ENCODE measurements around the gene PJA1. TPM values are rescaled to one million over a fixed set of nuclear protein-coding genes. Genes with fewer than 3 reads are reported as not detected.

PJA1 gene
- total and polyA plus RNA-seq, 2 donors (not counting 3 experiments of a cell fraction or from before 2014, with no cell fraction given) = 8.2 to 16.1 TPM

- no peaks in the 10 kb centered on the region for H3K79me2 ChIP-seq (ENCODE audit: control insufficient read depth, insufficient read depth, low read length)
- no peaks in the 10 kb centered on the region for H3K9me3 ChIP-seq (replicated peaks; ENCODE audit: control insufficient read depth, insufficient read depth, low read length)
- H3K4me2 ChIP-seq (ENCODE audit: insufficient read depth, low read length) = no peak overlapping the region
- H3K27me3 ChIP-seq (ENCODE audit: control insufficient read depth in 2 of 2, insufficient read depth in 2 of 2, low read length in 2 of 2) = no peaks in the 10 kb centered on the region
- no peak overlapping the region for H3K4me3 ChIP-seq (replicated peaks in 1 of 3; ENCODE audit: insufficient read depth in 1 of 3, low read depth in 1 of 3, low read length in 3 of 3)
- no peak overlapping the region for H3K27ac ChIP-seq (ENCODE audit: insufficient read depth, low read depth, low read length)
- dilution Hi-C loops (cut with MboI; ENCODE audit: extremely low pct_ligation_motif_present, low sequenced_read_pairs) = no loop called here
- TF ChIP-seq JUN (IDR thresholded peaks at IDR 0.05; ENCODE audit: borderline replicate concordance, insufficient read depth, insufficient read length, low read depth) (no peak), CTCF (IDR thresholded peaks at IDR 0.05; ENCODE audit: extremely low read depth in 1 of 2, insufficient read depth in 1 of 2, low read depth in 1 of 2, low read length in 2 of 2) (no peak), POLR2A (IDR thresholded peaks at IDR 0.05; ENCODE audit: low read depth, low read length) (no peak), GATA2 (IDR thresholded peaks at IDR 0.05; ENCODE audit: insufficient read depth, insufficient read length, low read depth, low read length) (no peak), EZH2 (IDR thresholded peaks at IDR 0.05; ENCODE audit: borderline replicate concordance, low read depth, low read length, severe bottlenecking) (no peak), FOS (IDR thresholded peaks at IDR 0.05; ENCODE audit: borderline replicate concordance, insufficient read depth, low read length) (no peak), MAX (IDR thresholded peaks at IDR 0.05; ENCODE audit: insufficient read depth, insufficient read length) (no peak), POLR2AphosphoS5 (IDR thresholded peaks at IDR 0.05; ENCODE audit: insufficient read depth, low read depth, low read length) (no peak), MYC (IDR thresholded peaks at IDR 0.05; ENCODE audit: low read depth, low read length) (no peak)
- H2AFZ ChIP-seq (ENCODE audit: low read depth, low read length) = no peak overlapping the region
- ChIA-PET POLR2A (no interaction called here), CTCF (interaction anchor here (0.7 kb wide), 1 partner anchor 20 kb away, joined by 3 read pairs; no protein-coding TSS in a partner anchor)
- H3K9me1 ChIP-seq (replicated peaks; ENCODE audit: control insufficient read depth, extremely low read depth, insufficient read depth, low read length) = no peaks in the 10 kb centered on the region
- H4K20me1 ChIP-seq (replicated peaks; ENCODE audit: control insufficient read depth, extremely low read depth, insufficient read depth, low read length) = no peaks in the 10 kb centered on the region
- no peak overlapping the region for H3K9ac ChIP-seq (replicated peaks; ENCODE audit: extremely low read depth, insufficient read depth, low read length)
- no peak for FAIRE-seq
- H3K4me1 ChIP-seq (ENCODE audit: control insufficient read depth, extremely low read depth, insufficient read depth, low read length) = no peaks in the 10 kb centered on the region
- intact Hi-C loops (cut with micrococcal nuclease) = no loop called here
- no peak for DNase-seq (ENCODE audit: low read depth, low spot score)
- no TSS peak for BruUV-seq (replicated peaks)
- no peaks in the 10 kb centered on the region for H3K36me3 ChIP-seq (ENCODE audit: control insufficient read depth in 2 of 2, extremely low read depth in 1 of 2, insufficient read depth in 2 of 2, low read length in 2 of 2)
These were observed 24.4 kb downstream of the PJA1 start for GRCh38 chrX:69140837-69141236.
